Activated effector memory CD4-positive, alpha-beta T cell treated with anti-CD3 and anti-CD28 coated beads, Interleukin-2, amount 50 U/mL, for 16 hours (primary cell): ENCODE results near the gene NRL.

Source experiments
- DNase-seq: peaks from one replicate; pipeline ENCODE4 v3.0.0-alpha.2; 2020

The NRL gene

GRCh38 chr14:24064856-24065255 is 49.9 kb downstream of the NRL start:
- DNase-seq = no peak

- no peak for DNase-seq
Observed at GRCh38 chr14:24064091-24064795, 50.5 kb downstream of the NRL start.

GRCh38 chr14:24063263-24063836 is 51.4 kb downstream of the NRL start:
- DNase-seq = no peak

- no peak for DNase-seq
Observed at GRCh38 chr14:24062216-24062980, 52.4 kb downstream of the NRL start.

- DNase-seq = no peak
Observed at GRCh38 chr14:24060984-24061913, 53.5 kb downstream of the NRL start.

GRCh38 chr14:24060443-24060842 is 54.3 kb downstream of the NRL start:
- no peak for DNase-seq

- no peak for DNase-seq
Observed at GRCh38 chr14:24059841-24060388, 54.8 kb downstream of the NRL start.

GRCh38 chr14:24058951-24059475 is 55.7 kb downstream of the NRL start:
- no peak for DNase-seq

GRCh38 chr14:24058260-24058950 is 56.3 kb downstream of the NRL start:
- no peak for DNase-seq

GRCh38 chr14:24057867-24058259 is 56.9 kb downstream of the NRL start:
- DNase-seq = no peak

GRCh38 chr14:24057271-24057670 is 57.5 kb downstream of the NRL start:
- no peak for DNase-seq

- no peak for DNase-seq
Observed at GRCh38 chr14:24056800-24057184, 58.0 kb downstream of the NRL start.

GRCh38 chr14:24055971-24056799 is 58.6 kb downstream of the NRL start:
- peak; percentile 54 for DNase-seq

- DNase-seq = no peak
Observed at GRCh38 chr14:24054646-24055045, 60.1 kb downstream of the NRL start.

GRCh38 chr14:24054324-24054641 is 60.5 kb downstream of the NRL start:
- DNase-seq = no peak

- DNase-seq = peak; percentile 60
Observed at GRCh38 chr14:24053548-24054323, 61.0 kb downstream of the NRL start.

- peak; percentile 83 for DNase-seq
Observed at GRCh38 chr14:24052656-24053547, 61.8 kb downstream of the NRL start.

GRCh38 chr14:24051789-24052655 is 62.7 kb downstream of the NRL start, which contains the start of gene CARMIL3:
Gene CARMIL3 (plus strand): TSS chr14:24052009. CDS start chr14:24052154, 145 bp downstream.
- DNase-seq = peak; percentile 87
